ENCODE results near the gene XRCC4.
"Not testable (repeated sequence)": the region's sequence is repeated elsewhere in the genome, so short reads cannot be mapped to it uniquely, and the experiment has no call there.

The XRCC4 gene

DNA sequence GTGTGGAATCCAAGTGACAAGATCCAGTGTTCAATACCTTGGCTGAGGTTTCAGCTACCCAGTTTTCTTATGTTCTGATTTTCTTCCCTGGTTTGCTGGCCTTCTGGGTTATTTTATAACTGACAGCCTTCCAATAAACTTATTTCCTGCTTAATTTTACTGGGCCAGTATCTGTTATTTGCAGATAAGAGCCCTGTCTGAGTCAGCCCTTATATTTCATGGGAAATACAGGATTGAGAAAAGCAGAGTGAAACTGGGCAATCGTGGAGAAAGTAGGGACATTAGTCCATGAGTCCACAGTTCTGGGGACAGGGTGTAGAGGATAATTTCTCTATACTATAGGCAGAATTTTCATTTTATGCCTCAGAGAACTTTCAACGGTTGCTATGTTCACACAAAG lies 32.4 kb upstream of the XRCC4 start:
- Histone ChIP-seq H3K36me3 (peaks cover 7% of the 10 kb centered on the region), H3K4me1 (no peaks in the 10 kb centered on the region), H3K27ac (no peak overlapping the region), H3K9me3 (no peaks in the 10 kb centered on the region), H4K20me1 (no peaks in the 10 kb centered on the region), H3K4me2 (no peak overlapping the region), H3K9ac (no peak overlapping the region), H3K27me3 (no peaks in the 10 kb centered on the region), H3K4me3 (no peak overlapping the region)
- no peak for TF ChIP-seq Cebpa-rat (IDR thresholded peaks at IDR 0.05)

DNA sequence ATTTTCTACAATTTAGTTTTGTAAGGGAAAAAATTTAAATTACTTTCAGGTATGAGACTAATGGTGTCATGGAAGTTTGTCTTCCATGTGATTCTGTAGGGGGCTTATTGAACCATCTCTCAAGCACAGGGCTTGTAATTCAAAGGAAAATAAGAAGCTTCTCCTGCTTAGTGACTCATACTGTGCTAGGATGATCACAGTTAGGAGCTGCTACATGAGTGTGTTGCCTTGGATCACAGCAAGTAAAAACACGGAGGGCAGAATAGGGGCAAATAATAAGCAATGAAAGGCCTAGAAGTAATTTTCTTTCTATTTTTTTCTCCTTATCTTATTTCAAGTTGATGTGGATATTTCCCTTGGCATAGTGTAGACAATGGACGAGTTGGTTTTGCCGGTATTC lies 29.1 kb upstream of the XRCC4 start:
- Histone ChIP-seq H3K4me1 (no peaks in the 10 kb centered on the region), H3K27me3 (no peaks in the 10 kb centered on the region)
- TF ChIP-seq Cebpa-rat (IDR thresholded peaks at IDR 0.05), result no peak

DNA sequence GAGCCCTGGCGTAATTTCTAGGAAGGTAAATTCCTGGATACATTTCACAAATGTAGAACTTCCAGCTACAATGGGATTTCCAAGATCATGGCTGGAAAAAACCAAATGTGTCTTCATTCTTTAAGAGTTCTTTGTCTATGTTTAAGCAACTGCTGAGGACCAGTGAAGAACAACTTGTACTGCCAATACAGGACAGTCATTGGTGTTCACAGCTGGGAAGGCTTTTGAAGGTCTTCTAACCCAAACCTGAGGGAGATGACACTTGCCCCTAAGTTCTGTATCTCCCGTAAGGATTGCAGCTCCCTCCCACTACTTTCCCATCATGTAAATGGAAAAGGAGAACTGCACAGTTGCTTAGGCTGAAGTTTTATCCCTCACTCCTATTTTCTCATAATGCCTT lies 28.5 kb upstream of the XRCC4 start:
- Histone ChIP-seq H3K27ac (no peak overlapping the region), H4K20me1 (no peaks in the 10 kb centered on the region), H3K4me1 (no peaks in the 10 kb centered on the region), H3K4me3 (no peak overlapping the region), H3K4me2 (no peak overlapping the region), H3K9ac (no peak overlapping the region), H3K36me3 (peaks cover 36% of the 10 kb centered on the region), H3K27me3 (no peaks in the 10 kb centered on the region), H3K9me3 (no peaks in the 10 kb centered on the region)
- no peak for TF ChIP-seq Cebpa-rat (IDR thresholded peaks at IDR 0.05)

More for the DNA sequence above, 29.1 kb upstream of the XRCC4 start:
- Histone ChIP-seq H3K27ac (no peak overlapping the region), H3K9me3 (no peaks in the 10 kb centered on the region), H3K4me2 (no peak overlapping the region), H3K36me3 (peaks cover 32% of the 10 kb centered on the region), H3K9ac (no peak overlapping the region), H4K20me1 (no peaks in the 10 kb centered on the region), H3K4me3 (no peak overlapping the region)

DNA sequence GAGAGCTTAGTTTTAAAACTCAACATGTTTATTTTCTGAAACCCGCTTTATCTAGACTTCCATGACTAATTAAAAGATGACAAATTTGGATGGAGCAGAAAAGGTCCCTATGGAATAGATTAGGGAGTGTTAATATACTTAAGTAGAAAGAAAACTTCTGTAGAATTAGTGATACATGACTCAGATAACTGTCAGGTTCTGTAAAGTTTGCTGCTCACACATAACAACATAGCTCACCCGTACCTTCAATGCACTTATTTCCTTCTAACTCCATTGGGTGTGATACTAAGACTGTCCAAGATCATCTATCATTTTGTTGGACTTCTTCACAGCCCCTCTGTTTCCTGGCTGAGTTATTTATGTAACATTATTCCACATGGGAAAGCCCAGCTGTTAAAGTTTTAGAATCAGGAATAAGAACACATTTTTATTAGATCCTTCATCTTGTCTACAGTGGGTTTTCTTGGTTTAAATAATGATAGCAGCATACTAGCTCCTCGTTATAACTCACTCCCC lies 27.9 kb upstream of the XRCC4 start:
- Histone ChIP-seq H3K4me1 (no peaks in the 10 kb centered on the region), H3K4me2 (no peak overlapping the region), H3K27me3 (no peaks in the 10 kb centered on the region), H4K20me1 (no peaks in the 10 kb centered on the region), H3K9ac (no peak overlapping the region), H3K36me3 (peaks cover 42% of the 10 kb centered on the region), H3K27ac (no peak overlapping the region), H3K9me3 (no peaks in the 10 kb centered on the region), H3K4me3 (no peak overlapping the region)
- TF ChIP-seq Cebpa-rat (IDR thresholded peaks at IDR 0.05), result no peak

DNA sequence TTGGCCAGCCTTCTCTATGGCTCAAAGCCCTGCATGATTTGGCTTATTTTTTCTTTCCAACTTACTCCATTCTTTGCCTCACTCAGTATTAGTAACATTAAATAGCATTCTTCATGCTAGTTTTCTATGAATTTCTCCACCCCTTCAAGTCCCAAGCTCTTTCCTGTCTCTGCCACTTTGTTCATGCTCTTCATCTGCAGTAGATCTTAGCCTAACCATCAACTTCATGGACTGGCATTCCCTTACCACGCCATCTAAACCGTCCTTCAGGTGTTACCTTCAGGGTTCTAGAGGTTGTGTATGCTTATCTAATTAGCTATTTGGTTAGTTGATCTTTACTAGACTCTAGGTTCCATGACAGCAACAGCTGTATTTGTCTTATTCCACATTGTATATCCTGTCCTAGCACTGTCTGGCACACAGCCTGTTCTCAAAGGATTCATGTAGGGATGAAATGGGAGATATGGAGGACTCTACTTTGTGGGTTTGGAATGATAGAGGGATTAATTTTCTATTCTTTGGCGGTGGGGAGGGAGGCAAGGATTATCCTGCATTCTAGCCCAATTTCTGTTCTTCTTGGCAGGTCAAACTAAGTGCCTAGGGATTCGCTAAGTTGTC lies 26.5 kb upstream of the XRCC4 start:
- H3K36me3 ChIP-seq, result peaks cover 52% of the 10 kb centered on the region

DNA sequence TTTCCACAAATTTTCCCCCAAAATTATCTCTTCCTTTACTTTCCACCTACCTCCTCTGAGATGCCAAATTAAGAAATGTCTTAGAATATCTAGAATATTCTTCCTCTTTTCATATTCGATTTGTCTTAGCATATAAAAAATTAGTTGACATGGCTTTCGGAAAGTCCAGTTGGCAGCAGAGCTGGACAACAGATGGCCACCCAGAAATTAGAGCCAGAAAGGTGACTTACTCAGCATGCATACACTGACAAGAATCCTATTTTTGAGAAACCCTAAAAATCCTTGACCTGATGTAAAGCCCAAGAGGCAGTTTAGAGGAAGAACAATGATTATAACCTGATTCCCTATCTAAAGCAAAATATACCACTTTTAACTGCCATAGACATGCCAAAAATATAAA lies 22.2 kb upstream of the XRCC4 start:
- Histone ChIP-seq H3K9me3 (no peaks in the 10 kb centered on the region), H3K27ac (no peak overlapping the region), H4K20me1 (peaks cover 14% of the 10 kb centered on the region; the same call in 1 of the 2 replicates), H3K4me1 (peaks cover 16% of the 10 kb centered on the region), H3K36me3 (peaks cover 64% of the 10 kb centered on the region), H3K4me2 (no peak overlapping the region), H3K4me3 (no peak overlapping the region), H3K9ac (no peak overlapping the region), H3K27me3 (no peaks in the 10 kb centered on the region)
- no peak for TF ChIP-seq Cebpa-rat (IDR thresholded peaks at IDR 0.05)

More for the DNA sequence above, 26.5 kb upstream of the XRCC4 start:
- Histone ChIP-seq H3K9me3 (no peaks in the 10 kb centered on the region), H3K4me3 (no peak overlapping the region), H3K27ac (no peak overlapping the region), H3K4me2 (no peak overlapping the region), H3K9ac (no peak overlapping the region), H3K4me1 (no peaks in the 10 kb centered on the region), H3K27me3 (no peaks in the 10 kb centered on the region), H4K20me1 (no peaks in the 10 kb centered on the region)
- TF ChIP-seq Cebpa-rat (IDR thresholded peaks at IDR 0.05), result no peak

DNA sequence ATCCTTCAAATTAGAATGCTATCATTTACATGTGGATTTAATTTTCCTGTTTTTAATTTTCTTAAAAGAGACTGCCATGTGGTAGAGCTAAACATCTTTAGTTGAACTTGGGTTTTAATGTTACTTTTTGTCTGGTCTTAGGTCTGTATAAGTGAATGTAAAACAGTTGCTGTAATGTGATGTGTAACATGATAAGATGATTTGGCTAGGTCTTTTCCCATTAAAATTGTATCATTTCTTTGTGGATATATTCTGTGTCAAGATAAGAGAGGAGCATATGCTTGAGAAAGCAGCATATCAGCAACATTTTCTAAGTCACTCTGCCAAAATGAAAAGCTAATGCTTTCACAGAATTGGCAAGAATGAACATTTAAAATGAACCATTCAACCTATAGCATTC lies 18.6 kb upstream of the XRCC4 start:
- Histone ChIP-seq H3K27me3 (no peaks in the 10 kb centered on the region), H3K4me1 (peaks cover 16% of the 10 kb centered on the region), H3K36me3 (peaks cover 66% of the 10 kb centered on the region), H3K9me3 (no peaks in the 10 kb centered on the region), H3K27ac (no peak overlapping the region), H4K20me1 (peaks cover 24% of the 10 kb centered on the region; the same call in 1 of the 2 replicates), H3K9ac (no peak overlapping the region), H3K4me3 (no peak overlapping the region), H3K4me2 (peak overlapping the region; percentile 57; the same call in 1 of the 2 replicates)
- no peak for TF ChIP-seq Cebpa-rat (IDR thresholded peaks at IDR 0.05)

DNA sequence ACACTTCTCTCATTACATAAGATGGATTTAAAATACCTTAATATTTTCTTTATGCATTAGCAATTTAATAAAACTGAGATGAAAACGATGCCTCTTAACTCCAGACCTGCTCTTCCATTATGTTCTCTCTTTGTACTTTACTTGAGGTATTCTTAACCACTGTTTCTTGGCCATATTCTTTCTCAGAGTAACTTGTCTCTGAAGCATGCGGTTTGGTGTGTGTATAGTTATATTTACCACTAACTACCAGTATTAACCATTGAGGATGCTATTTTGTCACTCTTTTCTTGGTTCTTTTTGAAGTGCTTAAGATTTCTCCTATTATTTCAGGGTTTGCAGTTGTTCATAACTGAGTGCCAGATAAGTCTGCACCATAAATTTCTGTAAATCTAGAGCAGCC lies 18.0 kb upstream of the XRCC4 start:
- H3K27ac ChIP-seq, result no peak overlapping the region
- no peaks in the 10 kb centered on the region for H3K27me3 ChIP-seq
- peaks cover 27% of the 10 kb centered on the region; the same call in 1 of the 2 replicates for H4K20me1 ChIP-seq
- H3K4me2 ChIP-seq, result peak overlapping the region; percentile 57
- H3K9ac ChIP-seq, result no peak overlapping the region
- TF ChIP-seq Cebpa-rat (IDR thresholded peaks at IDR 0.05), result no peak
- no peak overlapping the region for H3K4me3 ChIP-seq
- H3K9me3 ChIP-seq, result no peaks in the 10 kb centered on the region; the same call in 1 of the 2 replicates
- H3K36me3 ChIP-seq, result peaks cover 64% of the 10 kb centered on the region
- peaks cover 16% of the 10 kb centered on the region for H3K4me1 ChIP-seq

DNA sequence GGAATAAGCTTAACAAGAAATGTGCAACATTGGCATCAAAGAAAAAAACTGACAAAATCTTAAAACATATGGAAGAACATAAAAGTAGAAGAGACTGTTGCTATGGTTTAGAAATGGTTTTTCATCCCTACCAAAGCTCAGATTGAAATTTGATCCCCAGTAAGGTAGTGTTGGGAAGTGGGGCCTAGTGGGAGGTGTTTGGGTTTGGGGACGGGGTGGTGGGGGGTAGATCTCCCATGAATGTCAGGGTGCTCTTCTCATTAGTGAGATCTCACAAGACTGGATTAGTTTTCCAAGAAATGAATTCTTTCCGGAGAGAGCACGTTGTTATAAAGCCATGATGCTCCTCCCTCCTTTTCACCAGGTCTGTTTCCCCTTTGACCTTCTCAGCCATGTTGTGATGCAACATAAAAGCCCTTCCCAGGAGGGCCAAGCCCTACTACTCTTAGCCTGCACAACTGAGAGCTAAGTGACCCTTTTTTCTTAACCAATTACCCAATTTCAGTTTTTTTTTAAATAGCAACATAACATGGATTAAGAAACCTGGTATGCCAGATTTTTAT lies 10.7 kb upstream of the XRCC4 start:
- Histone ChIP-seq H3K4me1 (no peaks in the 10 kb centered on the region), H3K27ac (no peak overlapping the region), H3K36me3 (peaks cover 34% of the 10 kb centered on the region), H3K27me3 (no peaks in the 10 kb centered on the region), H4K20me1 (peaks cover 81% of the 10 kb centered on the region), H3K4me2 (no peak overlapping the region), H3K4me3 (no peak overlapping the region), H3K9me3 (no peaks in the 10 kb centered on the region; the same call in 1 of the 2 replicates), H3K9ac (no peak overlapping the region)
- no peak for TF ChIP-seq Cebpa-rat (IDR thresholded peaks at IDR 0.05)

DNA sequence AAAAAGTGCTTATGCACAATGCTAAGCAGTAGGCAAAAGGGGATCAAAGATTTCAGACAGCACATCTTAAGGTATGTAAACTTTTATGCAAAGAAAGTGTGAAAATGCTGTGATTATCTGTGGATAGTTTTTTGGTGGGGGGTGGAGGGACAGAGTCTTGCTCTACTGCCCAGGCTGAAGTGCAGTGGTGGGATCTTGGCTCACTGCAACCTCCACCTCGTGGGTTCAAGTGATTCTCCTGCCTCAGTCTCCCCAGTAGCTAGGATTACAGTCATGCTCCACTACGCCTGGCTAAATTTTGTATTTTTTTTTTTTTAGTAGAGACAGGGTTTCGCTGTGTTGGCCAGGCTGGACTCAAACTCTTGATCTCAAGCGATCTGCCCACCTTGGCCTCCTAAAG lies 10.0 kb upstream of the XRCC4 start:
- peaks cover 31% of the 10 kb centered on the region for H3K36me3 ChIP-seq
- H3K4me2 ChIP-seq, H3K9ac ChIP-seq, H3K4me3 ChIP-seq, H3K9me3 ChIP-seq, H3K4me1 ChIP-seq, H3K27ac ChIP-seq, H3K27me3 ChIP-seq: not testable (repeated sequence)
- H4K20me1 ChIP-seq, result peaks cover 88% of the 10 kb centered on the region
